Liver (tissue), 9 donors: ENCODE data around the gene CASP6. TPM values are rescaled to one million over a fixed set of nuclear protein-coding genes. Genes with fewer than 3 reads are reported as not detected.
A peak's percentile ranks its signal among the peaks of the same experiment; 100 is the strongest.

Experiments
- DNase-seq: peaks from one replicate; pipeline ENCODE4 v3.0.0-alpha.2; 2017; ENCODE audit warnings: low spot score
- H3K27ac ChIP-seq, 2 donors: one replicate each; pipeline ENCODE4 v1.7.0; 2013; ENCODE audit warnings: inconsistent platforms in 2 of 2, low read length in 2 of 2, control low read depth in 1 of 2, low read depth in 1 of 2, mild to moderate bottlenecking in 1 of 2
- H3K27me3 ChIP-seq, 4 donors: one replicate each; pipeline versions ENCODE4 v1.6.1 to v1.7.0; 2013; ENCODE audit warnings: low read length in 3 of 4, inconsistent platforms in 1 of 4, mild to moderate bottlenecking in 1 of 4, moderate library complexity in 1 of 4; ENCODE audit not compliant: control insufficient read depth in 4 of 4, insufficient read depth in 4 of 4
- H3K36me3 ChIP-seq, 4 donors: one replicate each; pipeline versions ENCODE4 v1.6.1 to v1.7.0; 2013; ENCODE audit warnings: low read length in 3 of 4, mild to moderate bottlenecking in 3 of 4, low read depth in 1 of 4, moderate library complexity in 1 of 4; ENCODE audit not compliant: control insufficient read depth in 4 of 4, insufficient read depth in 3 of 4
- H3K4me1 ChIP-seq, 4 donors: one replicate each; pipeline versions ENCODE4 v1.6.1 to v1.7.0; 2013; ENCODE audit warnings: low read length in 3 of 4, mild to moderate bottlenecking in 3 of 4, moderate library complexity in 1 of 4; ENCODE audit not compliant: control insufficient read depth in 4 of 4, insufficient read depth in 4 of 4
- H3K4me3 ChIP-seq, 3 donors: one replicate each; pipeline versions ENCODE4 v1.6.1 to v1.7.0; 2013; ENCODE audit warnings: low read length in 3 of 3, control low read depth in 1 of 3, low read depth in 1 of 3, mild to moderate bottlenecking in 1 of 3
- H3K9ac ChIP-seq, 2 donors: one replicate each; pipeline ENCODE4 v1.7.0; 2013; ENCODE audit warnings: low read length in 2 of 2, mild to moderate bottlenecking in 2 of 2, moderate library complexity in 2 of 2, control low read depth in 1 of 2, low read depth in 1 of 2
- H3K9me3 ChIP-seq, 4 donors: one replicate each; pipeline versions ENCODE4 v1.6.1 to v1.7.0; 2013; ENCODE audit warnings: low read length in 3 of 4; ENCODE audit not compliant: control insufficient read depth in 4 of 4
- EGR1 ChIP-seq, 2 donors: IDR thresholded peaks; 2 replicates each; pipeline ENCODE4 v1.6.1; 2016 to 2018; ENCODE audit warnings: antibody characterized with exemption in 2 of 2, low read depth in 2 of 2
- FOXA1 ChIP-seq: IDR thresholded peaks from 2 replicates; pipeline ENCODE4 v1.6.1; 2016; ENCODE audit warnings: antibody characterized with exemption
- FOXA2 ChIP-seq: IDR thresholded peaks from 2 replicates; pipeline ENCODE4 v1.6.1; 2016; ENCODE audit warnings: antibody characterized with exemption
- GABPA ChIP-seq, 2 donors: IDR thresholded peaks in 1 of 2; conservative IDR thresholded peaks in 1 of 2; 2 replicates each; pipeline ENCODE4 v1.6.1; 2016; ENCODE audit warnings: antibody characterized with exemption in 2 of 2, mild to moderate bottlenecking in 1 of 2, moderate library complexity in 1 of 2
- HNF4A ChIP-seq, 2 donors: conservative IDR thresholded peaks; 2 replicates each; pipeline ENCODE4 v1.6.1; 2016; ENCODE audit warnings: antibody characterized with exemption in 2 of 2, mild to moderate bottlenecking in 2 of 2
- HNF4G ChIP-seq: IDR thresholded peaks from 2 replicates; pipeline ENCODE4 v1.6.1; 2016; ENCODE audit warnings: antibody characterized with exemption
- JUND ChIP-seq, 2 donors: IDR thresholded peaks; 2 replicates each; pipeline ENCODE4 v1.6.1; 2016; ENCODE audit warnings: antibody characterized with exemption in 2 of 2
- MAX ChIP-seq: IDR thresholded peaks from 2 replicates; pipeline ENCODE4 v1.6.1; 2016; ENCODE audit warnings: antibody characterized with exemption
- NR2F2 ChIP-seq: IDR thresholded peaks from 2 replicates; pipeline ENCODE4 v1.6.1; 2016; ENCODE audit warnings: antibody characterized with exemption
- RAD21 ChIP-seq, 2 donors: IDR thresholded peaks; 2 replicates each; pipeline ENCODE4 v1.6.1; 2016; ENCODE audit warnings: antibody characterized with exemption in 2 of 2, mild to moderate bottlenecking in 2 of 2
- RXRA ChIP-seq, 2 donors: IDR thresholded peaks; 2 replicates each; pipeline ENCODE4 v1.6.1; 2017 to 2018; ENCODE audit warnings: antibody characterized with exemption in 2 of 2, mild to moderate bottlenecking in 1 of 2
- SP1 ChIP-seq: IDR thresholded peaks from 2 replicates; pipeline ENCODE4 v1.6.1; 2018; ENCODE audit warnings: antibody characterized with exemption, mild to moderate bottlenecking
- TAF1 ChIP-seq: conservative IDR thresholded peaks from 2 replicates; pipeline ENCODE4 v1.6.1; 2016; ENCODE audit warnings: antibody characterized with exemption, mild to moderate bottlenecking
- WGBS: extraction: QIAGEN DNeasy Blood & Tissue Kit; methylation state at CpG from one replicate; pipeline ENCODE4 v1.1.7; 2013; 5-methylcytosine and 5-hydroxymethylcytosine counted together
- polyA plus RNA-seq, 2 donors: library from polyadenylated mRNA; stranded (reverse) in 1 of 2; unstranded in 1 of 2; fragments of 200-250 nt in 1 of 2; fragments of >200 nt in 1 of 2; fragmentation: Nextera tagmentation in 1 of 2; extraction: Ambion mirVana in 1 of 2; gene quantifications; one replicate each; pipeline versions ENCODE4 v1.2.1 to v1.2.3, GENCODE V29; 2013 to 2015
- total RNA-seq, 2 donors: library from RNA; depleted of rRNA; stranded (reverse); fragments of >200 nt; gene quantifications; one replicate each; pipeline ENCODE4 v1.2.3, GENCODE V29; 2014
- TF ChIP-seq, protein P1 (sequence below): IDR thresholded peaks from 2 replicates; pipeline ENCODE4 v1.6.1; 2016; ENCODE audit warnings: antibody characterized with exemption
- TF ChIP-seq, protein P2 (sequence below): IDR thresholded peaks from 2 replicates; pipeline ENCODE4 v1.6.1; 2016; ENCODE audit warnings: antibody characterized with exemption, mild to moderate bottlenecking
- TF ChIP-seq, protein P3 (sequence below): IDR thresholded peaks from 2 replicates; pipeline ENCODE4 v1.6.1; 2016; ENCODE audit warnings: antibody characterized with exemption
- TF ChIP-seq, protein P4 (sequence below): fragments of 150-350 bp; IDR thresholded peaks from 2 replicates; pipeline ENCODE4 v1.5.1; 2017; ENCODE audit warnings: improper control_type of control experiment, low read depth, low read length; ENCODE audit not compliant: missing input control
- donor health status: healthy.
- donor health status: healthy.
- donor health status: healthy.
- donor health status: healthy.
- donor health status: healthy.

Gene CASP6
- total and polyA plus RNA-seq, 4 donors: 14.9 to 20.9 (median 19.5) TPM

DNA sequence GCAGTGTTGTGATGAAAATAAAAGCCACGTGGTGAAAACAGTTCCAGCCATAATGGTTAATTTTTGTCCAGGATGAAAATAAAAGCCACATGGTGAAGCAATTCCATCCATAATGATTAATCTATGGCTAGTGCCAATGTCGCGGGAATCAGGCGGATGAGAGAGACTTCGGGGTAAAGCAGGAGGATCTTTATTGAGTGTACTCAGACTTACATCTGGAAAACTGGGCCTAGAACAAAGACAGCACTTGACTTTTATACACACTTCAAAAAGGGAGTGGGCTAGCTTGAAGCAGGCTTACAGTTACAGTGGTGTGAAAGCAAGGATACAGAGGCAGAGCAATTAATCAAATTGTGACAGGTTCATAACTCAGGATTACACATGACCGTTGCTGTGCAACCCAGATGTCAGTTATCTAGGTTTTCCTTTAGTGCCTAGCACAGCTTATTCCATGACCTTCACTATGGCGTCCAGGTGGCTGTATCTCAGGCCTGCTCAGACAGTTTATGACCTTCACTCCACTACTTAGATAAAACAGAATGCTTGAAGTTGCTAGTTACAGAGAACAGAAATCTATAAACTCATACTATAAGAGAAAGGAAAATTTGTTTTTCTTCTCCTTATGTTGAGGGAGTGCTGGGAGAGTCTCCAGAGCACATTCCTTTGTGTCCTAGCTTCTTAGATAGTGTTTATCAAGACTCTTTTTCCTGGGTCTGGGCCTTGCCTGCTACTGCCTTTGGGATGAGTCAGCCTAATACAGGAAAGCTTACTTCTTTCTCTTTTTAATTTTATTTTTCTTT is 32.5 kb upstream of the CASP6 start (continued):
- TF ChIP-seq, protein P1, sequence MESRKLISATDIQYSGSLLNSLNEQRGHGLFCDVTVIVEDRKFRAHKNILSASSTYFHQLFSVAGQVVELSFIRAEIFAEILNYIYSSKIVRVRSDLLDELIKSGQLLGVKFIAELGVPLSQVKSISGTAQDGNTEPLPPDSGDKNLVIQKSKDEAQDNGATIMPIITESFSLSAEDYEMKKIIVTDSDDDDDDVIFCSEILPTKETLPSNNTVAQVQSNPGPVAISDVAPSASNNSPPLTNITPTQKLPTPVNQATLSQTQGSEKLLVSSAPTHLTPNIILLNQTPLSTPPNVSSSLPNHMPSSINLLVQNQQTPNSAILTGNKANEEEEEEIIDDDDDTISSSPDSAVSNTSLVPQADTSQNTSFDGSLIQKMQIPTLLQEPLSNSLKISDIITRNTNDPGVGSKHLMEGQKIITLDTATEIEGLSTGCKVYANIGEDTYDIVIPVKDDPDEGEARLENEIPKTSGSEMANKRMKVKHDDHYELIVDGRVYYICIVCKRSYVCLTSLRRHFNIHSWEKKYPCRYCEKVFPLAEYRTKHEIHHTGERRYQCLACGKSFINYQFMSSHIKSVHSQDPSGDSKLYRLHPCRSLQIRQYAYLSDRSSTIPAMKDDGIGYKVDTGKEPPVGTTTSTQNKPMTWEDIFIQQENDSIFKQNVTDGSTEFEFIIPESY: peak; percentile 72
- no peak for TF ChIP-seq SP1
- TF ChIP-seq EGR1 (IDR thresholded peaks at IDR 0.05; ENCODE audit: low read depth in 2 of 2): no peak
- TF ChIP-seq, protein P2, sequence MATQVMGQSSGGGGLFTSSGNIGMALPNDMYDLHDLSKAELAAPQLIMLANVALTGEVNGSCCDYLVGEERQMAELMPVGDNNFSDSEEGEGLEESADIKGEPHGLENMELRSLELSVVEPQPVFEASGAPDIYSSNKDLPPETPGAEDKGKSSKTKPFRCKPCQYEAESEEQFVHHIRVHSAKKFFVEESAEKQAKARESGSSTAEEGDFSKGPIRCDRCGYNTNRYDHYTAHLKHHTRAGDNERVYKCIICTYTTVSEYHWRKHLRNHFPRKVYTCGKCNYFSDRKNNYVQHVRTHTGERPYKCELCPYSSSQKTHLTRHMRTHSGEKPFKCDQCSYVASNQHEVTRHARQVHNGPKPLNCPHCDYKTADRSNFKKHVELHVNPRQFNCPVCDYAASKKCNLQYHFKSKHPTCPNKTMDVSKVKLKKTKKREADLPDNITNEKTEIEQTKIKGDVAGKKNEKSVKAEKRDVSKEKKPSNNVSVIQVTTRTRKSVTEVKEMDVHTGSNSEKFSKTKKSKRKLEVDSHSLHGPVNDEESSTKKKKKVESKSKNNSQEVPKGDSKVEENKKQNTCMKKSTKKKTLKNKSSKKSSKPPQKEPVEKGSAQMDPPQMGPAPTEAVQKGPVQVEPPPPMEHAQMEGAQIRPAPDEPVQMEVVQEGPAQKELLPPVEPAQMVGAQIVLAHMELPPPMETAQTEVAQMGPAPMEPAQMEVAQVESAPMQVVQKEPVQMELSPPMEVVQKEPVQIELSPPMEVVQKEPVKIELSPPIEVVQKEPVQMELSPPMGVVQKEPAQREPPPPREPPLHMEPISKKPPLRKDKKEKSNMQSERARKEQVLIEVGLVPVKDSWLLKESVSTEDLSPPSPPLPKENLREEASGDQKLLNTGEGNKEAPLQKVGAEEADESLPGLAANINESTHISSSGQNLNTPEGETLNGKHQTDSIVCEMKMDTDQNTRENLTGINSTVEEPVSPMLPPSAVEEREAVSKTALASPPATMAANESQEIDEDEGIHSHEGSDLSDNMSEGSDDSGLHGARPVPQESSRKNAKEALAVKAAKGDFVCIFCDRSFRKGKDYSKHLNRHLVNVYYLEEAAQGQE: no peak

DNA sequence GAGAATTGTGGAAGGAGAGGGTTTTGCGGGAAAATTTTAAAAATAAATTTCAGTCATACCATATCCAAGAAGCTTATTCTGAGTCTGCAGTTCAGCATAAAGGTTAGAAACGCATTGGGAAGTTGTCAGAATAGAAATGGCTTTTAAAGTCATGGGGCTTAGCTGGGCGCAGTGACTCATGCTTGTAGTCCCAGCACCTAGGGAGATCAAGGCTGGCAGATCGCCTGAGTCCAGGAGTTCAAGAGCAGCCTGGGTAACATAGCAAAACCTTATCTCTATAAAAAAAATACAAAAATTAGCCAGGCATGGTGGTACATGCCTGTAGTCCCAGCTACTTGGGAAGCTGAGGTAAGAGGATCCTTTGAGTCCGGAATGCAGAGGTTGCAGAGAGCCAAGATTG is 30.5 kb upstream of the CASP6 start:
- WGBS: 97% methylated on average over 5 of the region's 5 CpGs
- no peaks in the 10 kb centered on the region for H3K9me3 ChIP-seq
- peaks cover 0 to 4% (median 1%) of the 10 kb centered on the region in 4 donors for H3K36me3 ChIP-seq
- no peak for TF ChIP-seq HNF4G
- TF ChIP-seq RXRA (IDR thresholded peaks at IDR 0.05): no peak
- no peak for TF ChIP-seq EGR1 (IDR thresholded peaks at IDR 0.05; ENCODE audit: low read depth in 2 of 2)
- TF ChIP-seq RAD21 (IDR thresholded peaks at IDR 0.05): no peak
- TF ChIP-seq, protein P2: no peak
- no peak for TF ChIP-seq TAF1
- no peak for TF ChIP-seq JUND (IDR thresholded peaks at IDR 0.05)
- no peak for TF ChIP-seq FOXA2
- TF ChIP-seq, protein P1: no peak
- TF ChIP-seq HNF4A (conservative IDR thresholded peaks at IDR 0.05): no peak
- no peak for TF ChIP-seq FOXA1
- no peak for TF ChIP-seq MAX
- TF ChIP-seq, protein P3, sequence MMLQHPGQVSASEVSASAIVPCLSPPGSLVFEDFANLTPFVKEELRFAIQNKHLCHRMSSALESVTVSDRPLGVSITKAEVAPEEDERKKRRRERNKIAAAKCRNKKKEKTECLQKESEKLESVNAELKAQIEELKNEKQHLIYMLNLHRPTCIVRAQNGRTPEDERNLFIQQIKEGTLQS: no peak
- TF ChIP-seq, protein P4, sequence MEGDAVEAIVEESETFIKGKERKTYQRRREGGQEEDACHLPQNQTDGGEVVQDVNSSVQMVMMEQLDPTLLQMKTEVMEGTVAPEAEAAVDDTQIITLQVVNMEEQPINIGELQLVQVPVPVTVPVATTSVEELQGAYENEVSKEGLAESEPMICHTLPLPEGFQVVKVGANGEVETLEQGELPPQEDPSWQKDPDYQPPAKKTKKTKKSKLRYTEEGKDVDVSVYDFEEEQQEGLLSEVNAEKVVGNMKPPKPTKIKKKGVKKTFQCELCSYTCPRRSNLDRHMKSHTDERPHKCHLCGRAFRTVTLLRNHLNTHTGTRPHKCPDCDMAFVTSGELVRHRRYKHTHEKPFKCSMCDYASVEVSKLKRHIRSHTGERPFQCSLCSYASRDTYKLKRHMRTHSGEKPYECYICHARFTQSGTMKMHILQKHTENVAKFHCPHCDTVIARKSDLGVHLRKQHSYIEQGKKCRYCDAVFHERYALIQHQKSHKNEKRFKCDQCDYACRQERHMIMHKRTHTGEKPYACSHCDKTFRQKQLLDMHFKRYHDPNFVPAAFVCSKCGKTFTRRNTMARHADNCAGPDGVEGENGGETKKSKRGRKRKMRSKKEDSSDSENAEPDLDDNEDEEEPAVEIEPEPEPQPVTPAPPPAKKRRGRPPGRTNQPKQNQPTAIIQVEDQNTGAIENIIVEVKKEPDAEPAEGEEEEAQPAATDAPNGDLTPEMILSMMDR: no peak
- no peak for TF ChIP-seq GABPA (IDR thresholded peaks at IDR 0.05 in 1 of 2, conservative IDR thresholded peaks at IDR 0.05 in 1 of 2)
- no peak for TF ChIP-seq NR2F2
- DNase-seq: no peak
- H3K27ac ChIP-seq: no peak overlapping the region
- no peaks in the 10 kb centered on the region for H3K27me3 ChIP-seq
- peaks cover 2 to 28% (median 11%) of the 10 kb centered on the region in 4 donors for H3K4me1 ChIP-seq
- no peak overlapping the region for H3K4me3 ChIP-seq
- H3K9ac ChIP-seq: no peak overlapping the region
